Panc1 (cell line): Measurements from ENCODE around the gene UVSSA. TPM values are rescaled to one million over a fixed set of nuclear protein-coding genes. Genes with fewer than 3 reads are reported as not detected.
"Not testable (repeated sequence)": the region's sequence is repeated elsewhere in the genome, so short reads cannot be mapped to it uniquely, and the experiment has no call there.

Experiments used
- ATAC-seq: fragments of 200-7000 bp; cut with Tn5 transposase; 2 replicates; pipeline ENCODE4 v1.9.1; 2020; ENCODE audit warnings: mild to moderate bottlenecking, moderate library complexity
- BruUV-seq: library from RNA; stranded (reverse); fragments of 400-500 nt; replicated peaks from 2 replicates; lab custom pipeline; 2021; lab: Mats Ljungman, UMichigan
- CTCF ChIA-PET: fragments of 300-600 bp; sonication (Branson Sonifier 250); formaldehyde crosslinking; loops from one replicate; lab custom pipeline; 2022; ENCODE audit warnings: antibody characterized with exemption; lab: Charles Lee
- POLR2A ChIA-PET: fragments of 300-600 bp; sonication (Branson Sonifier 250); formaldehyde crosslinking; loops from one replicate; lab custom pipeline; 2022; ENCODE audit warnings: antibody characterized with exemption; lab: Charles Lee
- DNase-seq: peaks from one replicate; pipeline ENCODE4 v3.0.0-alpha.2; 2010; ENCODE audit warnings: low read depth, low spot score
- H3K27ac ChIP-seq: 2 replicates; pipeline ENCODE4 v1.5.1; 2011; ENCODE audit warnings: mild to moderate bottlenecking, low read length, inconsistent platforms
- H3K27me3 ChIP-seq: fragments of 200-500 bp; sonication (Bioruptor generic); 2 replicates; pipeline ENCODE4 v1.6.0; 2014; ENCODE audit warnings: low read length, inconsistent platforms; ENCODE audit not compliant: control insufficient read depth, insufficient read depth
- H3K36me3 ChIP-seq: fragments of 200-500 bp; sonication (Bioruptor generic); 2 replicates; pipeline ENCODE4 v1.5.1; 2014; ENCODE audit warnings: inconsistent platforms, mild to moderate bottlenecking, low read length, moderate library complexity; ENCODE audit not compliant: control insufficient read depth, insufficient read depth
- H3K4me1 ChIP-seq: 2 replicates; pipeline ENCODE4 v1.5.1; 2011; ENCODE audit warnings: inconsistent platforms, mild to moderate bottlenecking, low read length, moderate library complexity; ENCODE audit not compliant: control insufficient read depth, insufficient read depth
- H3K4me3 ChIP-seq, 2 experiments: 2 replicates each; pipeline ENCODE4 v1.5.1; 2011 to 2012; ENCODE audit warnings: low read depth in 2 of 2, low read length in 2 of 2, mild to moderate bottlenecking in 2 of 2, inconsistent platforms in 1 of 2, moderate library complexity in 1 of 2
- H3K9me3 ChIP-seq: fragments of 200-500 bp; sonication (Bioruptor generic); 2 replicates; pipeline ENCODE4 v1.5.1; 2014; ENCODE audit warnings: low read depth, mild to moderate bottlenecking, inconsistent platforms, low read length, moderate library complexity; ENCODE audit not compliant: control insufficient read depth, insufficient read depth
- REST ChIP-seq, 2 experiments: IDR thresholded peaks; 2 replicates each; pipeline ENCODE4 v1.6.1; 2011 to 2012; ENCODE audit warnings: low read depth in 2 of 2, control low read depth in 1 of 2, low read length in 1 of 2, mild to moderate bottlenecking in 1 of 2, moderate library complexity in 1 of 2; ENCODE audit not compliant: insufficient read depth in 1 of 2
- SIN3A ChIP-seq: IDR thresholded peaks from 2 replicates; pipeline ENCODE4 v1.6.1; 2012; ENCODE audit warnings: low read depth, mild to moderate bottlenecking, low read length, moderate library complexity, borderline replicate concordance; ENCODE audit not compliant: insufficient read depth
- in situ Hi-C: cut with HindIII; loops from 2 replicates; pipeline ENCODE4 v1.10.0; 2016; ENCODE audit warnings: low sequenced_read_pairs, low pct_unique_long_range_greater_than_20kb
- intact Hi-C: fragments of 100-400 bp; cut with micrococcal nuclease; formaldehyde crosslinking; loops from one replicate; pipeline ENCODE4 v1.10.0; 2022; ENCODE audit not compliant: unreplicated experiment
- total RNA-seq: library from RNA; stranded (reverse); gene quantifications from one replicate; pipeline ENCODE4 v1.2.1, GENCODE V29; 2021; ENCODE audit not compliant: unreplicated experiment

UVSSA gene
- total RNA-seq, 1 experiment from 2014 or later = 23.4 TPM

DNA sequence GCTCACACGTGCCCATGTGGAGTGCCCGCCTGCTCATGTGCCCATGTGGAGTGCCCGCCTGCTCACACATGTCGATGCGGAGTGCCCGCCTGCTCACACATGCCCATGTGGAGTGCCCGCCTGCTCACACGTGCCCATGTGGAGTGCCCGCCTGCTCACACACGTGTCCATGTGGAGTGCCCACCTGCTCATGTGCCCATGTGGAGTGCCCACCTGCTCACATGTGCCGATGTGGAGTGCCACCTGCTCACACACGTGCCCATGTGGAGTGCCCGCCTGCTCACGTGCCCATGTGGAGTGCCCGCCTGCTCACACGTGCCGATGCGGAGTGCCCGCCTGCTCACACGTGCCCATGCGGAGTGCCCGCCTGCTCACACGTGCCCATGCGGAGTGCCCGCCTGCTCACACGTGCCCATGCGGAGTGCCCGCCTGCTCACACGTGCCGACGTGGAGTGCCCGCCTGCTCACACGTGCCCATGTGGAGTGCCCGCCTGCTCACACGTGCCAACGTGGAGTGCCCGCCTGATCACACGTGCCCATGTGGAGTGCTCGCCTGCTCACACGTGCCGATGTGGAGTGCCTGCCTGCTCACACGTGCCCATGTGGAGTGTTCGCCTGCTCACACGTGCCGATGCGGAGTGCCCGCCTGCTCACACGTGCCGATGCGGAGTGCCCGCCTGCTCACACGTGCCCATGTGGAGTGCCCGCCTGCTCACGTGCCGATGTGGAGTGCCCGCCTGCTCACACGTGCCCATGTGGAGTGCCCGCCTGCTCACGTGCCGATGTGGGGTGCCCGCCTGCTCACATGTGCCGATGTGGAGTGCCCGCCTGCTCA, 47.8 kb downstream of the UVSSA start:
- CTCF ChIA-PET, in situ Hi-C loops, H3K27me3 ChIP-seq, H3K9me3 ChIP-seq, ATAC-seq, H3K4me1 ChIP-seq, H3K4me3 ChIP-seq, BruUV-seq, DNase-seq, intact Hi-C loops, POLR2A ChIA-PET, H3K27ac ChIP-seq, H3K36me3 ChIP-seq: not testable (repeated sequence)

DNA sequence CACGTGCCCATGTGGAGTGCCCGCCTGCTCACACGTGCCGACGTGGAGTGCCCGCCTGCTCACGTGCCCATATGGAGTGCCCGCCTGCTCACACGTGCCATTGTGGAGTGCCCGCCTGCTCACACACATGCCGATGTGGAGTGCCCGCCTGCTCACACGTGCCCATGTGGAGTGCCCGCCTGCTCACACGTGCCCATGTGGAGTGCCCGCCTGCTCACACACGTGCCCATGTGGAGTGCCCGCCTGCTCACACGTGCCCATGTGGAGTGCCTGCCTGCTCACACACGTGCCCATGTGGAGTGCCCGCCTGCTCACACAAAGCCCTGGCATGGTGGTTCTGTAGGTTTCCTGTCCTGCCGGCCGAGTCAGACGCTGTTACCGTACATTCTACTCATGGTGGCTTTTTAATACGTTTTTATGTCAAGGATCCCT, 48.4 kb downstream of the UVSSA start:
- H3K4me3 ChIP-seq, intact Hi-C loops, DNase-seq, H3K36me3 ChIP-seq, ATAC-seq, H3K27me3 ChIP-seq, BruUV-seq, H3K9me3 ChIP-seq, H3K4me1 ChIP-seq, in situ Hi-C loops, CTCF ChIA-PET, H3K27ac ChIP-seq, POLR2A ChIA-PET: not testable (repeated sequence)

DNA sequence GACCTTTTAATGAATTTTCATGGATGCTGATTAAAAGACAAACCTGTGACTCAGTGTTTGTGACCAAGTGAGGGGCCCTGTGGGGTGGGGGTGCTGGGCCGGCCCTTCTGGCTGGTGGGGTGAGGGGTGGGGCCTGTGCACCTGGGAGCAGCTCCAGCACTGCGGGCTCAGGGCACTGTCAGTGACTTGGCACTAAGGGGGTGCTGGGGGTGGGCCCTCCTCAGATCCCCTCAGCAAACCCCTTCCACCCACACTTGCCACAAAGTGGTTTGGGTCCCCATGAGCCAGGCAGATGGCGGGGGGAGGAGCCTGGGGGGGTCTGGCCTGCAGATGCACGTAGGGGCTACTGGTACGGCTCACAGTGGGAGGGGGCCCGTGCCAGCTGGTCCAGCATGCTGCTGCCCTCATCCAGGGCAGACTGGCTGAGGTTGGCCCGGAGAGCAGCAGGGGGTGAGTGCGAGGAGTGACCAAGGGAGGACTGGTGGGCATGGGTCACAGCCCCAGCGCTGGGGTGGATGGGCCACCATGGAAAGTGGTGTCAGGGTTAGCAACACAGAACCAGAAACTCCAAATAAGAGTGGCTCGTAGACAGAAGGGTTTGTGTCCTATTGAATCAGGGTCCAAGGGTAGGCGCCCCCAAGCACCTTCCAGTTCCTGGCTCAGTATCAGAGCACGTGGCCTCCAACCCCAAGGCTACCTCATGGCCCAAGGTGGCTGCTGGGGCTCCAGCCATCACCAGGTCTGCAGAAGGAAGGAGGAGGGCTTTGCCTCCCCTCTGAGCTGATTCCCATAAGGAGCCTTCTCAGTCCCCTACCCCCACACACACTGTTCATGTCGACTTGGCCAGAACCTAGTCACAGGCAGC, 49.2 kb downstream of the UVSSA start:
- no TSS peak for BruUV-seq
- no peaks in the 10 kb centered on the region for H3K36me3 ChIP-seq

More for the DNA sequence above, 49.2 kb downstream of the UVSSA start:
- in situ Hi-C loops = no loop called here
- intact Hi-C loops = no loop called here
- no peak for DNase-seq
- Histone ChIP-seq H3K27ac (no peak overlapping the region), H3K9me3 (no peaks in the 10 kb centered on the region), H3K4me3 (no peak overlapping the region), H3K27me3 (no peaks in the 10 kb centered on the region), H3K4me1 (no peaks in the 10 kb centered on the region)
- CTCF ChIA-PET = no interaction called here
- ATAC-seq = no peak
- POLR2A ChIA-PET = no interaction called here
- TF ChIP-seq REST (IDR thresholded peaks at IDR 0.05; ENCODE audit: insufficient read depth in 1 of 2, low read depth in 2 of 2, low read length in 1 of 2) = no peak
- no peak for TF ChIP-seq SIN3A
